OCI-LY1 (cell line): ENCODE results near the gene PSEN1.

ENCODE experiments used
- CTCF ChIP-seq: fragments of 200-600 bp; sonication (generic), shearing (Covaris generic); IDR thresholded peaks from 2 replicates; pipeline ENCODE4 v1.5.1; 2017; ENCODE audit warnings: mild to moderate bottlenecking, antibody characterized with exemption, low read length, moderate library complexity, mixed read lengths
- EZH2 ChIP-seq: fragments of 200-600 bp; sonication (generic), shearing (Covaris generic); IDR thresholded peaks from 2 replicates; pipeline ENCODE4 v1.8.0; 2017; ENCODE audit warnings: borderline replicate concordance, mixed run types, mild to moderate bottlenecking, antibody characterized with exemption, low read length, moderate library complexity, mixed read lengths

- no peak for TF ChIP-seq CTCF
- TF ChIP-seq EZH2: no peak
Observed at GRCh38 chr14:73217411-73217810, 81.1 kb downstream of the PSEN1 start.
